Left ventricle myocardium superior (tissue), 1 donor: ENCODE results near the gene SPINK4. TPM values are rescaled to one million over a fixed set of nuclear protein-coding genes. Genes with fewer than 3 reads are reported as not detected.

Experiments used
- ATAC-seq: fragments of 200-7000 bp; cut with Tn5 transposase; one replicate; pipeline ENCODE4 v1.9.1; 2020; ENCODE audit warnings: mild to moderate bottlenecking, moderate library complexity
- DNase-seq: peaks from one replicate; pipeline ENCODE4 v3.0.0-alpha.2; 2020
- intact Hi-C: fragments of 100-400 bp; cut with micrococcal nuclease; formaldehyde crosslinking; loops from one replicate; pipeline ENCODE4 v1.11.0; 2022
- total RNA-seq: library from RNA; stranded (reverse); fragmentation: NEBNext Ultra II Directional; extraction: Animal tissue kit (Norgen Biotek cat#: 25700); gene quantifications from one replicate; pipeline ENCODE4 v1.2.1, GENCODE V29; 2021
- donor health status: DM: no; HTN: yes; CAD: no; lungs with severe emphysema.

Gene SPINK4
- total RNA-seq, 1 donor from 2014 or later, result not detected

- intact Hi-C loops, result loop anchor here (10.0 kb wide), 1 partner anchor 53 kb away; no protein-coding TSS in a partner anchor
- no peak for ATAC-seq
Measured at GRCh38 chr9:33227741-33228140, 12.2 kb upstream of the SPINK4 start.

GRCh38 chr9:33228606-33229005 is 11.4 kb upstream of the SPINK4 start:
- DNase-seq, result no peak
- intact Hi-C loops, result loop anchor here (10.0 kb wide), 1 partner anchor 54 kb away; no protein-coding TSS in a partner anchor
- ATAC-seq, result no peak

More at GRCh38 chr9:33227741-33228140, 12.2 kb upstream of the SPINK4 start:
- no peak for DNase-seq

- ATAC-seq, result no peak
- intact Hi-C loops, result loop anchor here (10.0 kb wide), 1 partner anchor 55 kb away; no protein-coding TSS in a partner anchor
Measured at GRCh38 chr9:33229359-33230114, 10.4 kb upstream of the SPINK4 start.

GRCh38 chr9:33230756-33231622 is 9.0 kb upstream of the SPINK4 start:
- intact Hi-C loops, result no loop called here
- no peak for DNase-seq
- ATAC-seq, result no peak

More at GRCh38 chr9:33229359-33230114, 10.4 kb upstream of the SPINK4 start:
- no peak for DNase-seq

GRCh38 chr9:33231623-33231942 is 8.4 kb upstream of the SPINK4 start:
- ATAC-seq, result no peak
- intact Hi-C loops, result no loop called here
- DNase-seq, result no peak

GRCh38 chr9:33232815-33233214 is 7.2 kb upstream of the SPINK4 start:
- DNase-seq (no peak), ATAC-seq (no peak)
- intact Hi-C loops, result no loop called here

GRCh38 chr9:33233626-33234342 is 6.2 kb upstream of the SPINK4 start:
- DNase-seq (no peak), ATAC-seq (no peak)
- intact Hi-C loops, result no loop called here

GRCh38 chr9:33234511-33235467 is 5.2 kb upstream of the SPINK4 start:
- ATAC-seq (no peak), DNase-seq (no peak)
- intact Hi-C loops, result no loop called here

- intact Hi-C loops, result no loop called here
- DNase-seq, result no peak
- ATAC-seq, result no peak
Measured at GRCh38 chr9:33236571-33236970, 3.4 kb upstream of the SPINK4 start.

- DNase-seq (no peak), ATAC-seq (no peak)
- intact Hi-C loops, result no loop called here
Measured at GRCh38 chr9:33241298-33241697, 1.3 kb downstream of the SPINK4 start.

GRCh38 chr9:33242609-33243134 is 2.7 kb downstream of the SPINK4 start:
- no peak for ATAC-seq
- intact Hi-C loops, result no loop called here
- DNase-seq, result no peak

- ATAC-seq, result no peak
- intact Hi-C loops, result no loop called here
Measured at GRCh38 chr9:33244137-33244784, 4.3 kb downstream of the SPINK4 start.

GRCh38 chr9:33245341-33245740 is 5.4 kb downstream of the SPINK4 start:
- ATAC-seq (no peak), DNase-seq (no peak)
- intact Hi-C loops, result no loop called here

More at GRCh38 chr9:33244137-33244784, 4.3 kb downstream of the SPINK4 start:
- DNase-seq, result no peak

- DNase-seq, result no peak
- intact Hi-C loops, result no loop called here
- ATAC-seq, result no peak
Measured at GRCh38 chr9:33246269-33246860, 6.4 kb downstream of the SPINK4 start.

GRCh38 chr9:33248606-33249005 is 8.6 kb downstream of the SPINK4 start:
- intact Hi-C loops, result no loop called here
- ATAC-seq (no peak), DNase-seq (no peak)

GRCh38 chr9:33249087-33249658 is 9.2 kb downstream of the SPINK4 start:
- DNase-seq, result no peak

GRCh38 chr9:33249983-33250382 is 10.0 kb downstream of the SPINK4 start:
- ATAC-seq (no peak), DNase-seq (no peak)
- intact Hi-C loops, result no loop called here

More at GRCh38 chr9:33249087-33249658, 9.2 kb downstream of the SPINK4 start:
- intact Hi-C loops, result no loop called here
- no peak for ATAC-seq
